GM18502 (cell line): Measurements from ENCODE around the gene CEP170.

Experiments used
- ATAC-seq: cut with Tn5 transposase; IDR thresholded peaks from one replicate; pipeline ENCODE4 v1.9.1; 2021; ENCODE audit warnings: mild to moderate bottlenecking; ENCODE audit not compliant: unreplicated experiment, poor library complexity

Gene CEP170

DNA sequence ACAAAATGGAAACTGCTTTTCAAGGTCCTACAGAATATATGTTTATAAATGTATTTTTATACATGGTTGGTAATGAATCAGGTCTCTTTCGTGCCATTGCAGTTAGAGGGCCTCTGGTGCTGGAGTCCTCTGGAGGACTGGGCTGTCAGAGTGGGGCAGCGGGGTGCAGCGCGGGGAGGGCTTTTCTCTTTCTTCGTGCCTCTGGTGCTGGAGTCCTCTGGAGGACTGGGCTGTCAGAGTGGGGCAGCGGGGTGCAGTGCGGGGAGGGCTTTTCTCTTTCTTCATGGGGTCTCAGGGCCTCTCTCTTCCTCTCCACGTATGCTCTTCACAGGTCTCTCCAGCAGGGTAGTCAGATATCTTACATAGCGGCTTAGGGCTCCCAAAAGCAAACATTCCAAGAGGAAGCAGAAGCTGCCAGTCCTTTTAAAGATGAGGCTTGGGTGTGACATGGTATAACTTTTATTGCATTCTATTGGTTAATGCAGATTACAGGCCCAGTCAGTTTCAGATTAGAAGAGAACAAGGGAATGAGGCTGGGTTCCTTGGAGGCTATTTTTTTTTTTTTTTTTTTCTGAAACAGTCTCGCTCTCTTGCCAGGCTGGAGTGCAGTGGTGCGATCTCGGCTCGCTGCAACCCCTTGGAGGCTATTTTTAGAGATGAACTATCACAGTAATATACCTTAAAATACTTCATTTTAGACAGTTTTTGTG, 13.8 kb upstream of the CEP170 start:
- ATAC-seq: peak; percentile 28

DNA sequence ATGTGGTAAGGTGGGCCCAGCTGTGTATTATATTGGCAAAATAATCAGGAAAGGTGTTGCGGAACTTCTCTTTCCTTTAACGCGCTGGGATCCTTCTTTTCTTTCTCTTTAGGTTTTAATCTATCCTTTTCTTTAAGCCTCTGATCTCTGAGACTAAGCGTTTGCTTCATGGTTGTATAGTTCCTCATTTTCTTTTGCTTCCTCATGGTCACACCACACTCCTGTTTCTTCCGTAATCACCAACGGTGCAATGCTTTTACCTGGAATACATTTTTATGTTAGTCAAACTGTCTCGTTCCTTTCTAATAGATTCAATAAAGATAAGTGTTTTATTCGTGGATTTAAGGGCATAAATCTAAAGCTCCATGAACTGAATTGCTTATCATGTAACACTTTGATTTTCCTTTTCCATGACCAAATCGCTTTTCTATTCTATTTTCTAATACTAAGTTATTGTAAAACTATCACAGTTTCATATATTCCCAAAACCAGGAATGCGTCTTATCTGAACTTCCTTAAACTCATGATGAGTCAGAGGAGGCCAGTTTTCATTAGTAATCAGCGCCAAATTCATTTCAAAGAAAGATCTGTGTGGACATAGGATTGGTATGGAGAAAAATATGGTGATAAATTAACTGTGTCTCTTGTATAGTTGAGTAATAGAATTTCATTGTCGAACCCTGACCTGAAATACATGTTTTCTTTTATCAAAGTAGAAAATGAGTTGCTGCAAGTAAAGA, 13.0 kb upstream of the CEP170 start:
- ATAC-seq: no peak

DNA sequence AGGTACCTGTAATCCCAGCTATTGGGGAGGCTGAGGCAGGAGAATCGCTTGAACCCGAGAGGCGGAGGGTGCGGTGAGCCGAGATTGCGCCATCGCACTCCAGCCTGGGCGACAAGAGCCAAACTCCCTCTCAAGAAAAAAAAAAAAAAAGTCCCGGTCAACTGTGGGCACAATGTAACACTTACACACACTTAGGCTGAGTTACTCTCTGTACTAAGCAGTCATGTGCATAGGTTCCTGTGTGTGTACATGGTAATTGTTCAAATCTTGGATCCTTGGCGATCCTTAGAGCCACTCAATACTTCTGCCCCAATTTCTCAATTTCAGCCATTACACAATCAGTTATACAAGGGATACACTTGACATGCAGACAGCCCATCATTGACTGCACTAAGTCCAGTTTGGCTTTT, 12.4 kb upstream of the CEP170 start:
- no peak for ATAC-seq

DNA sequence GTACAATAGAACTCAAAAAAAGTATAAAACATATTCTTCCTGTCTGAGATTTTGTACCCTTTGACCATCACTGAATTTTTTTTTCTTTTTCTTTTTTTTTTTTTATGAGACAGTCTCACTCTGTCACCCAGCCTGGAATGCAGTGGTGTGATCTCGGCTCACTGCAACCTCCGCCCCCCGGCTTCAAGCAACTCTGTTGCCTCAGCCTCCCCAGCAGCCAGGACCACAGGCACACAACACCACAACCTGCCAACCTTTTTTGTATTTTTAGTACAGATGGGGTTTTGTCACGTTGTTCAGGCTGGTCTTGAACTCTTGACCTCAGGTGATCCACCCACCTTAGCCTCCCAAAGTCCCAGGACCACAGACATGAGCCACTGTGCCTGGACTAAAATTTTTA, 11.2 kb upstream of the CEP170 start:
- ATAC-seq: no peak

DNA sequence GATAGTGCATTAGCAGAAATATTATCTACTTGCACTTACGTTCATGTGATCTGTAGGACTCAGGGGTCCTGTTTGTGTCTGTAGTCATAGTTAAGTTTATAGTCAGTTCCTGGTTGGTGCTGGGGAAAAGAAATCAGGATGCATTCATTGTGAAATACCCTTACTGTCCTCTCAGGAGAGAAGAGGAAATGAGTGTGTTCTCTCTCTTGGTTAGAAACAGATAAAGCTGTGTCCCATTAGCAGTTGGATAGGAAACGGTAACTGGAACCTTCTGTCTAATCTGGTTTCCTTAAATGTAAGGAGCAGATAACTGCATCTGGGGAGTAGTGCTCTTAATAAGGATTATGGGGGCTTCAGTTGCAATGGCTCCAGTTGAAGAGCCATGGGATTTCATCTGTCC, 9.6 kb upstream of the CEP170 start:
- ATAC-seq: no peak

DNA sequence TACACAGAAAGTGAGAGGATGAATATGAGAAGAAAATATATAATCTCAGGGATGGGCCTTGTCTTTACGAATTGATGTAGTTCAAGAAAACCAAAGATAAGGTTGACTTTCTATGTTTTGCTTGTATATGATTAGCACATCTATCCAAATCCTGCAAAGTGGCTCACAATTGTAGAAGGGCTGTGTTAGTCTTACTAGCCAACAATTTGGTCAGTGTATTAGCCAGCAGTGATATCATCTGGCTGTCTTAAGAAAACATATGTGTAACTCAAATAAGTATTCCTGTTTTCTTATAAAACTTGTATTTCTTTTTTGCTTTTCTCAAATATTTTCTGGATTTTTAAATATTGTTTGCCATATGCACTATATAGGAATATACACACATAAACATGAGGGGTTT, 6.3 kb upstream of the CEP170 start:
- ATAC-seq: no peak

DNA sequence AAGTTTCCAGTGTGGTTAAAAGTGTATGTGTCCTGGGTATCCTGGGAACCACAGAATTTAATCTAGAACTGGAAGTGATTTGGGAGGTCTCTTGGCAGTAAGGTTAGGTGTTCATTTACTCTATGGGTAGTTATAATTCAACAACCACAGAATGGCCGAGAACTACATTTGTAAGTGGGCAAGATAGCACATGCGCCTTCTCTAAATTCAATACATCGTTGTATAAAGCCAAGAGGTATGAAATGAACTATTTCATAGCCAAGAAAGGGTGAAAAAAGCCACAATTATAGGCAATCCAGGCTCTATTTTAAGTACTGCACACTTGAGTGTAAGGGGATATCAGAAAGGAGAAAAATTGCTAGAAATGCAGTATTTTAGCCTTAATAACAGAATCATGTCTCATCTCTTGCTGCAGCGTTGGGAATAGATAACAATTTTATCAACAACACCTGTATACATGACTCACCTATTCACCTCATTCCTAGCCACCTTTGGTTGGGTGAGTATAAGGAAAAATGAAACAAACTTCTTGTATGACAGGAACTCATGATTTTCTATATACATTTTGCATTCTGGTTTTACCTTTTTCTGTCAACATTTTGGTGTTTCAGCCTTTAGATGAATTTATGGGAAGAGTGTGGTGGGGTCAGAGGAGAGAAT, 5.3 kb upstream of the CEP170 start:
- no peak for ATAC-seq

DNA sequence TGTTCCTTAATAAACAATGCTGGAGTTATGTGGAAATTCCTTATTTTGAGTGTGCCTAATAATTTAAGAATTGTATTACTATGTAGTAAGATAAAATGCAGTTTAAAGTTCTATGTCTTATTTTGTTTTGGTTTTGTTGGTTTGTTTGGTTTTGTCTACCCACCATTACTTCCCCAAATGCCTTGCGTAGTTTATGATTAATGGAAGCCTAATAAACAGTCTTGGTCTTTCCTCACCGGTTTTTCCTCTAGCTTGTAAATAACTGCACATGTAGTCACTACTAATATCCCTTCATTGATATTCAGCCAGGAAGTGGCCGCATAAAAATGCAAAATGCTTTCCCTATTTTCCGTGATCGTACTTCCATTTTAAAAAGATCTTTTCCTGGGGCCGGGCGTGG, 3.6 kb upstream of the CEP170 start:
- ATAC-seq: no peak

DNA sequence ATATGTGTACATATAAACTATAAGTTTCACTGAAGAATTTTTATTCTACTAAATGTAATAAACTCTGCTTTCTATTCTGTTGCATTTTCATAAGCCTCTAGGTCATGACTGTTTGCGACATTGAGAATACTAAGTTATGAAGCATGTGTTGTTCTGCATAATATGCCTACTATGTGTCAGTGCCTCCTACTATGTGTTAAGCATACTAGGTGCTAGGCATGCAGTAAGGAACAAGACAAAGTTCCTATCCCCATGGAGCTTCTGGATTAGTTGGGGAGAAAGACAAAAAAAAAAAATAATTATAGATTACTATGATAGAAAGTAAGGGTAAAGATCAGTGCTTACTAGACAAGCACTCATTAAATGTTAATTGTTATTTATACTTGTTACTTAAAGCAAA, 2.1 kb upstream of the CEP170 start:
- ATAC-seq: no peak

DNA sequence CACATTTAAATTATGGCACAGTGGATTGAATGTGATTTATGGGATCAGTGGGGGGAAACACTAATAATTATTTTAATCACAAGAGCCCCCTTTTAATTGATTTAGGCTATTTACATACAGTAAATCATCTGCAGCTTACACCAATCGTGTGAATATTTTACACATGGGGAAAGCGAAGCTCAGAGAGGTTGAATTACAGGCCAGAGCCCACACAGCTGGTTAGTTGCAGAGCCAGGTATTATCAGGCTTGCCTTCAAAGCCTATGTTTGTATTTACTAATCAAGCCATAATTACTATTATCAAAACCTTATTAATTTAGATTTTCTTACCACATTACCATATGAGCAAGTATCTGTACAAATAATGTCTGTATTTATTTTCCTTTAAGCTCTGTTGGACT, 1.5 kb upstream of the CEP170 start:
- ATAC-seq: no peak

DNA sequence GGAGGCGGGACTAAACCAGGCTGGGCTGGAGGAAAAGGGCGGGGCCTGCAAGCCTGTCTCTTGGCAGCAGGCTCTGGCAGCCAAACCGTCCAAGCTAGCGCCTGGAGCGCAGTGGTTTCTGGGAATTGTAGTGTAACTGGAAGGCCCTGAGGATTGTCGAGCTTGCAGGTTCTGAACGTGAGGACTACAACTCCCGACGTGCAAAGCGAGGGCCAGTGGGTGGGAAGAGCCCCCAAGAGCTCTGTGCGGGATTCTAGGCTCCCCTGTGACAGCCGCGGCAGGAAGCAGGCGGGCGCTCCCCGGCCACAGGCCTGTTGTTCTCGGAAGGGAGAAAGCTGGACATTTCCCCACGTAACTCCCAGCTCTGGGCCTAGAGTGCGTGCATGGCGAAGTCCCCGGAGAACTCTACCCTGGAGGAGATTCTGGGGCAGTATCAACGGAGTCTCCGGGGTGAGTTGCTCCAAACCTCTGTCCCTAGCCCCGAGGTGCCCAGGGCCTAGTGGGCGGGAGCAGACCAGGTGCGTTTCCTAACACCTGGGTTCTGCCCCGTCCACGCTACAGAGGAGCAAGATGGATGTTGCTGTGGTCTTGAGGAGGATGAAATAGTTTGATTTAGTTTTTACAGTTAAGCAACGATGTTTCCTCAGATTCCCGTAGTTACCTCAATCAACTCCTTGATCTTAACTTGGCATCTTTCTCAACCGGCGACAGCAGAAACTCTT, 871 bp upstream of the CEP170 start, which contains the start of gene SDCCAG8:
Gene SDCCAG8, plus strand, starts transcription at position 251 of the 722 bp plus-strand sequence. Its CDS starts 133 bp downstream, at position 384.
- ATAC-seq: peak; percentile 76

DNA sequence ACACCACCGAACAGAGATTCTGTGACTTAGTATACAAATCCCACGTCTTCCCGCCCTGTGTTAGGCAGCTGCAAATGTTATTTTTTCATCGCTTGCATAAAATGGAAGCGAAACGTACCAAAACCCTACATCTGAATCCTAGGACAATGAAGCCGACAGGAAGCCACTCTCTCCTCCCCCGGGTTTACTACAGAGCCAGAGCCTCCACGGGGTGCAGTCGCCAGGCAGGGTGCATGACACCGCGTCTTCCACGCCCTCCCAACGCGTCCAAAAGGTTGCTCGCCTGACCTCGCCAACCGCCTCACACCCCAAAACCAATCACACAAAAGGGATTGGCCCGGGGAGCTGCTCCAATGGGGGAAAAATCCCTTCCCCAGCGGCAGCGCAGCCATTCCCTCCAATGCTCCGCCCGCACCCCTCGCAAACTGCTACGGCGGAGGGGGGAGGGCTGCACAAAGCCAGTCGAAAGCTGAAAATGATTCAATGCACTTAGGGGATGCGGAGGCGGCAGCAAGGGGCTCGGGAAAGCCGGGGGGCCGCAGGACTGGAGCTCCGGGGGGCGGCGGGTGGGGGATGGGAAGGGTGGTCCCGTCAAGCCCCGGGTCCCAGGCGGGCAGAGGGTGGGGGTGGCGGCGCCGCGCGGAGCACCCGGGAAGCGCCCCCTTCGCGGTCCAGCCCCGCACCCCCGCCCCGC, 701 bp downstream of the CEP170 start:
- peak; percentile 28 for ATAC-seq

DNA sequence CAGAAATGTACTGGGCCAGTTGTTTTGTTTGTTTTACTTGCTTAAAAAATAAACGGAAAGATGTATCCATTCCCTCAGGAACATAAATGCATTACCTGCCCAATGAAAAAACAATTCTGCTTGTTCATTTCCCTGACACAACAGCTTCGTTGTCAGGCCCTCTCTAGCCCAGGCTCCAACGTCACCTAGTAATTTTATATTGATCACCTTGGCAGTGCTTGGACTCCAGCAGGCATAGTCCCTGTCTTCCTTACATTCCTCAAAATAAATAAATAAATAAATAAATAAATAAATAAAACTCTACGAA, 1.2 kb downstream of the CEP170 start:
- no peak for ATAC-seq

DNA sequence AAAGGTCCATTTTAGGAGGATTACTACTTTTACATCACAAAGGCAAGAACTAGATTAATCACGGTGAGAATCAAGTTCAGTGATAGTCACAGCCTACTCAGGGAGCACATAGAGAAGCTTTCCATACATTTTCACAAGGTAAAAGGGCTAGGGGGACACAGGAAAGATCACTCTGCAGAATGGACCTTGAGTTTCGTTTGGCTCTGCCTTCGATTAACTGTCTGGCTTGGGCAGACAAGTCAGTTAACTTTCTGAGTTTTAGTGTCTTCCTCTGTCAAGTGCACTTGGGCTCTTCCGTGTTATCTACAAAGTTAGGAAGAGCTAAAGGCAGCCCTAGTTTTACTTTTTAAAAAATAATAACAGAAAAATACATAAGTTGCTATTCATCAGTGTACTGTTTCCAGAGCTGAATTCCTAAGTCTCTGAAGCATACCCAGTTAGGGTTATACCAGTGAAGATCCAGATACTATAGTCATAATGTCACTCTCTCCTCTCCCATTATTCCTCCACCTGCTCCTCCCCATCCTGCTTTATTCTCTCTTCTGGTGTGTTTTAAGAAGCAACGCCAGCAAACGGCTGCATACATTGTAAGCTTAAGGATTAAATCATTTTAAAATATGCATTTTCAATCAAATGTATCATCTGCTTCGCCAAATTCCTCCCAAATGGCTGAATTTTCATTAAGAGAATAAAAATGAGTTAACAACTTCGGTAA, 1.7 kb downstream of the CEP170 start:
- ATAC-seq: no peak

DNA sequence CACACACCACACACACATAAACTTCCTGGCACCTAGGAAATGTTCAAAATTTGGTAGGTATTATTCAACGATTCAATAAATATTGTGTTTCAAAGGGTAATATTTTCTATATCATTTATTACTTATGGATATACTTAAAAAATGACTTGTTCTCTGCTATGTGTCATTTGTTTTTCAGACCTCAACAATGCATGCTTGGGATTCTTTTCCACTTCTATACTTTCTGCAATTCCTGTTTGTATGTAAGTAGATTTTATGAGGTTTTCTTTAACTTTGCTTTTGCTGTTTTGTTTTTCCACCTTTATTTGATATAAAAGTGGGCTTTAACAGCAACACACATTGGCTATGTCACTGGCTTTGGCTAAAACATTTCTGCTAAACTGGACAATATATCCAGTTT, 3.5 kb downstream of the CEP170 start:
- no peak for ATAC-seq

DNA sequence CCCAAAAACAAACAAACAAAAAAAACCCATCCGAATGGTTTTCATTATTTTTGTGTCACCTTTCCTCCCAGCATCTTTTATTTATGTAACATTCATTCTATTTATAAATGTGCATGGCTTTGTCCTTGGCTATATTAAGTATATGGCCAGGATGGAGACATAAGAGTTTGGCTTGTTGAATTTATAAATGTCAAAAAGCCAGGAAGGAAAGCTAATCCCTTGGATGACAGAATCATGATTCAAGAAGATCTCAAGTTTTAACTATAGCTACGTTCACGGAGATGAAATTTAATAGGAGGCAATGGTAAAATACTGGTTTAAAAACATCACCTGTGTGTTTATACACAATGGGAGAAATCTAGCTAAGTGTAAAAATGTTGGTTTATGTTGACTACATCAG, 5.0 kb downstream of the CEP170 start:
- ATAC-seq: no peak

DNA sequence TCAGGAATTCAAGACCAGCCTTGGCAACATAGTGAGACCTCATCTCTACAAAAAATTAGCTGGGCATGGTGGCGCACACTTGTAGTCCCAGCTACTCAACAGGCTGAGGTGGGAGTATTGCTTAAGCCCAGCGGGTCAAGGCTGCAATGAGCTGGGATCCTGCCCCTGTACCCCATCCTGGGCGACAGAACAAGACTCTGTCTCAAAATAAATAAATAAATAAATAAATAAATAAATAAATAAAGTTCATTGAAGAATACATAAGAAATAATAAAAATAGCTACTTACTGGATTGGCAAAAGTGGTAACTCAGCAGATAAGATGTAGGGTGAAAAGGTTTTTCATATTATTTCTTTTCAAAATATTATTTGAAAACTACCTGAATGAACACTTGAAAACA, 5.9 kb downstream of the CEP170 start:
- no peak for ATAC-seq

DNA sequence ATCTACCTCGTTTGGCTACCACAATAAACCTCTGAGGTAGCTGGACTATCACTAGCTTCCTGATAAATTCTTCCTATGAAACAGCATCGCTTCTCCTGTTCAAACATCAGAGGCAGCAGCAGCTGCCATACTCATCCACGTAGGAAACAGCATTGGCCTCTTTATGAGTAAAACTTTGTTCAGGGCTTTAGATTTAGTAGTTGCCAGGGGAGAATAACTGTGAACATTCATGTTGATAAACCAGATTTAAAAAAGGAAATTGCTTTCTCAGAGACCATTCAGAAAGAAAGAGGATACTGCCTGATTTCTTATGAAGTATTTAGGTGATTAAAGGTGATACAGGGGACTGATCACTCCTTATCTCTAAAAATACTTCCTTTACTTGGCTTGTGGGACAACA, 7.2 kb downstream of the CEP170 start:
- ATAC-seq: no peak

DNA sequence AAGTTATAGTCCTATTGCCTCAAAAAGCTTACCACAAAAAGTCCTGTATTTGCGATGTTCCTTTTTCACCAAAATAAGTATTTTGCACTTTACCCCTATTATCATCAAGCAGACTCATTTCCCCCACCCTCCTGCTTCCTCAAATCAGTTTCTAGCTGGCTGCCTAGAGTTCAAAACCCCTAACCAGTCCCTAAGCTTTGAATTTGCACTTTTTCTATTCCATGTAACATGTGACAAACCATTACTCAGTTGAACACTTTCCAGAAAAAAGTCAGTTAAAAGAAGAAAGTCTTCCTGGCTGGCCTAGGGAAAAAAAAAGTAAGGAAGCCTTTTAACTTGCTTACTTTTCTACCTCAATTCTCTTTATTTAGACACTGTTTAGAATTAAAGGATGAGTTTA, 8.2 kb downstream of the CEP170 start:
- ATAC-seq: no peak

DNA sequence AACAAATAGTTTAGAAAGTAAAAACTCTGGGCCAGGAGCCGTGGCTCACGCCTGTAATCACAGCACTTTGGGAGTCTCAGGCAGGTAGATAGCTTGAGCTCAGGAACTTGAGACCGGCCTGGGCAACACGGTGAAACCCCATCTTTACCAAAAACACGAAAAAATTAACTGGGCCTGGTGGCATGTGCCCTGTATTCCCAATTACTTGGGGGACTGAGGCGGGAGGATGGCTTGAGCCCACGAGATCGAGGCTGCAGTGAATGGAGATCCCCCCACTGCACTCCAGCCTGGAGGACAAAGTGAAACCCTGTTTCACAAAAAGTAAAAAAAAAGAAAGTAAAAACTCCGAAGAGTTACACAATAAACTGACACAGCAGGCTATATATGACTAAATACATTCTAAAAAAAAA, 10.6 kb downstream of the CEP170 start:
- ATAC-seq: peak; percentile 42
